GM19099 (cell line): ENCODE results near the gene NAA38.

Source experiments
- POLR2A ChIP-seq: IDR thresholded peaks from 3 replicates; pipeline ENCODE4 v1.6.1; 2011; ENCODE audit warnings: low read depth; ENCODE audit not compliant: insufficient read length; ENCODE audit errors: extremely low read depth

Gene NAA38

GRCh38 chr17:7818746-7819645 lies 38.4 kb downstream of the NAA38 start:
- TF ChIP-seq POLR2A: no peak

GRCh38 chr17:7818026-7818425 lies 39.3 kb downstream of the NAA38 start:
- TF ChIP-seq POLR2A: no peak

- no peak for TF ChIP-seq POLR2A
Measured at GRCh38 chr17:7817643-7817964, 39.8 kb downstream of the NAA38 start.

- TF ChIP-seq POLR2A: no peak
Measured at GRCh38 chr17:7816926-7817642, 40.3 kb downstream of the NAA38 start.

GRCh38 chr17:7814969-7815368 lies 42.4 kb downstream of the NAA38 start:
- TF ChIP-seq POLR2A: no peak

- no peak for TF ChIP-seq POLR2A
Measured at GRCh38 chr17:7811251-7811650, 46.1 kb downstream of the NAA38 start.

GRCh38 chr17:7809086-7809790 lies 48.1 kb downstream of the NAA38 start:
- TF ChIP-seq POLR2A: no peak

GRCh38 chr17:7807206-7807605 lies 50.2 kb downstream of the NAA38 start:
- no peak for TF ChIP-seq POLR2A
